ENCODE data around the gene RASGRP1.

RASGRP1 gene

GRCh38 chr15:38508647-38509046, 56.0 kb downstream of the RASGRP1 start:
- no peaks in the 10 kb centered on the region for H3K4me1 ChIP-seq (ENCODE audit: control insufficient read depth, insufficient read depth, low read length)
- no peak overlapping the region for H3K27ac ChIP-seq (ENCODE audit: low read depth, low read length)
- H3K36me3 ChIP-seq (ENCODE audit: control insufficient read depth, insufficient read depth, low read length): no peaks in the 10 kb centered on the region
- H3K4me3 ChIP-seq (ENCODE audit: low read length): no peak overlapping the region
- H3K9ac ChIP-seq (ENCODE audit: low read length): no peak overlapping the region
- H3K27me3 ChIP-seq (ENCODE audit: control insufficient read depth, insufficient read depth, low read length): no peaks in the 10 kb centered on the region

- Histone ChIP-seq H3K4me1 (ENCODE audit: control insufficient read depth, insufficient read depth, low read length) (no peaks in the 10 kb centered on the region), H3K9ac (ENCODE audit: low read length) (no peak overlapping the region), H3K4me3 (ENCODE audit: low read length) (no peak overlapping the region), H3K27ac (ENCODE audit: low read depth, low read length) (no peak overlapping the region), H3K27me3 (ENCODE audit: control insufficient read depth, insufficient read depth, low read length) (no peaks in the 10 kb centered on the region), H3K36me3 (ENCODE audit: control insufficient read depth, insufficient read depth, low read length) (no peaks in the 10 kb centered on the region)
Observed at GRCh38 chr15:38507570-38507969, 57.0 kb downstream of the RASGRP1 start.

GRCh38 chr15:38506997-38507396, 57.6 kb downstream of the RASGRP1 start:
- no peak overlapping the region for H3K27ac ChIP-seq (ENCODE audit: low read depth, low read length)
- no peaks in the 10 kb centered on the region for H3K27me3 ChIP-seq (ENCODE audit: control insufficient read depth, insufficient read depth, low read length)
- H3K9ac ChIP-seq (ENCODE audit: low read length): no peak overlapping the region
- H3K4me3 ChIP-seq (ENCODE audit: low read length): no peak overlapping the region
- no peaks in the 10 kb centered on the region for H3K36me3 ChIP-seq (ENCODE audit: control insufficient read depth, insufficient read depth, low read length)
- no peaks in the 10 kb centered on the region for H3K4me1 ChIP-seq (ENCODE audit: control insufficient read depth, insufficient read depth, low read length)

- Histone ChIP-seq H3K27ac (ENCODE audit: low read depth, low read length) (no peak overlapping the region), H3K4me1 (ENCODE audit: control insufficient read depth, insufficient read depth, low read length) (no peaks in the 10 kb centered on the region), H3K9ac (ENCODE audit: low read length) (no peak overlapping the region), H3K27me3 (ENCODE audit: control insufficient read depth, insufficient read depth, low read length) (no peaks in the 10 kb centered on the region), H3K4me3 (ENCODE audit: low read length) (no peak overlapping the region), H3K36me3 (ENCODE audit: control insufficient read depth, insufficient read depth, low read length) (no peaks in the 10 kb centered on the region)
Observed at GRCh38 chr15:38504680-38505467, 59.7 kb downstream of the RASGRP1 start.

GRCh38 chr15:38503496-38503895, 61.1 kb downstream of the RASGRP1 start:
- H3K9ac ChIP-seq (ENCODE audit: low read length): no peak overlapping the region
- H3K4me3 ChIP-seq (ENCODE audit: low read length): no peak overlapping the region
- no peaks in the 10 kb centered on the region for H3K36me3 ChIP-seq (ENCODE audit: control insufficient read depth, insufficient read depth, low read length)

GRCh38 chr15:38499651-38500050, 65.0 kb downstream of the RASGRP1 start:
- no peaks in the 10 kb centered on the region for H3K36me3 ChIP-seq (ENCODE audit: control insufficient read depth, insufficient read depth, low read length)
- no peaks in the 10 kb centered on the region for H3K4me1 ChIP-seq (ENCODE audit: control insufficient read depth, insufficient read depth, low read length)
- H3K27ac ChIP-seq (ENCODE audit: low read depth, low read length): no peak overlapping the region
- H3K4me3 ChIP-seq (ENCODE audit: low read length): no peak overlapping the region
- no peaks in the 10 kb centered on the region for H3K27me3 ChIP-seq (ENCODE audit: control insufficient read depth, insufficient read depth, low read length)
- H3K9ac ChIP-seq (ENCODE audit: low read length): no peak overlapping the region

More at GRCh38 chr15:38503496-38503895, 61.1 kb downstream of the RASGRP1 start:
- H3K27ac ChIP-seq (ENCODE audit: low read depth, low read length): no peak overlapping the region
- no peaks in the 10 kb centered on the region for H3K4me1 ChIP-seq (ENCODE audit: control insufficient read depth, insufficient read depth, low read length)
- no peaks in the 10 kb centered on the region for H3K27me3 ChIP-seq (ENCODE audit: control insufficient read depth, insufficient read depth, low read length)

- no peaks in the 10 kb centered on the region for H3K4me1 ChIP-seq (ENCODE audit: control insufficient read depth, insufficient read depth, low read length)
- no peak overlapping the region for H3K4me3 ChIP-seq (ENCODE audit: low read length)
- no peak overlapping the region for H3K9ac ChIP-seq (ENCODE audit: low read length)
- H3K36me3 ChIP-seq (ENCODE audit: control insufficient read depth, insufficient read depth, low read length): no peaks in the 10 kb centered on the region
- H3K27me3 ChIP-seq (ENCODE audit: control insufficient read depth, insufficient read depth, low read length): no peaks in the 10 kb centered on the region
- H3K27ac ChIP-seq (ENCODE audit: low read depth, low read length): no peak overlapping the region
Observed at GRCh38 chr15:38496151-38496550, 68.5 kb downstream of the RASGRP1 start.

GRCh38 chr15:38490242-38490922, 74.2 kb downstream of the RASGRP1 start:
- H3K27ac ChIP-seq (ENCODE audit: low read depth, low read length): no peak overlapping the region
- no peaks in the 10 kb centered on the region for H3K36me3 ChIP-seq (ENCODE audit: control insufficient read depth, insufficient read depth, low read length)
- H3K4me3 ChIP-seq (ENCODE audit: low read length): no peak overlapping the region
- no peaks in the 10 kb centered on the region for H3K27me3 ChIP-seq (ENCODE audit: control insufficient read depth, insufficient read depth, low read length)
- H3K4me1 ChIP-seq (ENCODE audit: control insufficient read depth, insufficient read depth, low read length): no peaks in the 10 kb centered on the region
- H3K9ac ChIP-seq (ENCODE audit: low read length): no peak overlapping the region

GRCh38 chr15:38487378-38487777, 77.2 kb downstream of the RASGRP1 start:
- H3K4me1 ChIP-seq (ENCODE audit: control insufficient read depth, insufficient read depth, low read length): no peaks in the 10 kb centered on the region
- H3K4me3 ChIP-seq (ENCODE audit: low read length): no peak overlapping the region
- no peaks in the 10 kb centered on the region for H3K36me3 ChIP-seq (ENCODE audit: control insufficient read depth, insufficient read depth, low read length)
- no peak overlapping the region for H3K9ac ChIP-seq (ENCODE audit: low read length)
- no peaks in the 10 kb centered on the region for H3K27me3 ChIP-seq (ENCODE audit: control insufficient read depth, insufficient read depth, low read length)
- no peak overlapping the region for H3K27ac ChIP-seq (ENCODE audit: low read depth, low read length)

- no peak overlapping the region for H3K27ac ChIP-seq (ENCODE audit: low read depth, low read length)
- H3K4me1 ChIP-seq (ENCODE audit: control insufficient read depth, insufficient read depth, low read length): no peaks in the 10 kb centered on the region
- no peaks in the 10 kb centered on the region for H3K36me3 ChIP-seq (ENCODE audit: control insufficient read depth, insufficient read depth, low read length)
- H3K4me3 ChIP-seq (ENCODE audit: low read length): no peak overlapping the region
- no peak overlapping the region for H3K9ac ChIP-seq (ENCODE audit: low read length)
- no peaks in the 10 kb centered on the region for H3K27me3 ChIP-seq (ENCODE audit: control insufficient read depth, insufficient read depth, low read length)
Observed at GRCh38 chr15:38486936-38487335, 77.7 kb downstream of the RASGRP1 start.

GRCh38 chr15:38482572-38482971, 82.0 kb downstream of the RASGRP1 start:
- no peaks in the 10 kb centered on the region for H3K27me3 ChIP-seq (ENCODE audit: control insufficient read depth, insufficient read depth, low read length)
- no peak overlapping the region for H3K4me3 ChIP-seq (ENCODE audit: low read length)
- H3K9ac ChIP-seq (ENCODE audit: low read length): no peak overlapping the region
- H3K27ac ChIP-seq (ENCODE audit: low read depth, low read length): no peak overlapping the region
- no peaks in the 10 kb centered on the region for H3K36me3 ChIP-seq (ENCODE audit: control insufficient read depth, insufficient read depth, low read length)
- H3K4me1 ChIP-seq (ENCODE audit: control insufficient read depth, insufficient read depth, low read length): no peaks in the 10 kb centered on the region

- no peaks in the 10 kb centered on the region for H3K4me1 ChIP-seq (ENCODE audit: control insufficient read depth, insufficient read depth, low read length)
- H3K27me3 ChIP-seq (ENCODE audit: control insufficient read depth, insufficient read depth, low read length): no peaks in the 10 kb centered on the region
- no peak overlapping the region for H3K9ac ChIP-seq (ENCODE audit: low read length)
- peaks cover 3% of the 10 kb centered on the region for H3K36me3 ChIP-seq (ENCODE audit: control insufficient read depth, insufficient read depth, low read length)
- H3K27ac ChIP-seq (ENCODE audit: low read depth, low read length): no peak overlapping the region
- no peak overlapping the region for H3K4me3 ChIP-seq (ENCODE audit: low read length)
Observed at GRCh38 chr15:38481761-38482160, 82.9 kb downstream of the RASGRP1 start.

- H3K27ac ChIP-seq (ENCODE audit: low read depth, low read length): no peak overlapping the region
- no peaks in the 10 kb centered on the region for H3K4me1 ChIP-seq (ENCODE audit: control insufficient read depth, insufficient read depth, low read length)
- peaks cover 3% of the 10 kb centered on the region for H3K36me3 ChIP-seq (ENCODE audit: control insufficient read depth, insufficient read depth, low read length)
- no peak overlapping the region for H3K9ac ChIP-seq (ENCODE audit: low read length)
- no peak overlapping the region for H3K4me3 ChIP-seq (ENCODE audit: low read length)
- no peaks in the 10 kb centered on the region for H3K27me3 ChIP-seq (ENCODE audit: control insufficient read depth, insufficient read depth, low read length)
Observed at GRCh38 chr15:38481113-38481512, 83.5 kb downstream of the RASGRP1 start.

Data from rectal smooth muscle tissue (tissue), 1 donor.